Endothelial cell of umbilical vein (primary cell): ENCODE data around the gene SPTLC3. TPM values are rescaled to one million over a fixed set of nuclear protein-coding genes. Genes with fewer than 3 reads are reported as not detected.

Source experiments
- BruUV-seq: library from RNA; stranded (reverse); fragments of 400-500 nt; replicated peaks from 2 replicates; lab custom pipeline; 2021; lab: Mats Ljungman, UMichigan
- CTCF ChIA-PET: fragments of 300-600, 350-600 bp; sonication (Branson Sonifier 250); formaldehyde crosslinking; loops from one replicate; lab custom pipeline; 2021; ENCODE audit warnings: antibody characterized with exemption, inconsistent platforms; lab: Charles Lee
- POLR2A ChIA-PET: fragments of 300-600, 350-600 bp; sonication (Branson Sonifier 250); formaldehyde crosslinking; loops from one replicate; lab custom pipeline; 2021; ENCODE audit warnings: antibody characterized with exemption, inconsistent platforms; lab: Charles Lee
- DNase-seq: peaks from one replicate; pipeline ENCODE4 v3.0.0-alpha.2; 2011; ENCODE audit warnings: low read depth, low spot score
- FAIRE-seq: peaks from 2 replicates; lab custom pipeline; 2011; peaks lifted over from hg19 to GRCh38; lab: Jason Lieb, UNC
- H2AFZ ChIP-seq: 2 replicates; pipeline ENCODE4 v1.6.0; 2012; ENCODE audit warnings: low read depth, low read length, control low read depth, inconsistent platforms
- H3K27ac ChIP-seq: 2 replicates; pipeline ENCODE4 v1.5.1; 2011; ENCODE audit warnings: low read depth, mild to moderate bottlenecking, control low read depth, low read length, moderate library complexity; ENCODE audit not compliant: insufficient read depth
- H3K27me3 ChIP-seq, 2 experiments: 2 replicates each; pipeline versions ENCODE4 v1.6.0 to v1.6.1; 2011; ENCODE audit warnings: low read length in 2 of 2, mixed read lengths in 1 of 2; ENCODE audit not compliant: control insufficient read depth in 2 of 2, insufficient read depth in 2 of 2
- H3K36me3 ChIP-seq, 2 experiments: 2 replicates in 1 of 2; 3 replicates in 1 of 2; pipeline ENCODE4 v1.5.1; 2011; ENCODE audit warnings: low read length in 2 of 2, mild to moderate bottlenecking in 1 of 2, moderate library complexity in 1 of 2; ENCODE audit not compliant: control insufficient read depth in 2 of 2, insufficient read depth in 2 of 2; ENCODE audit errors: extremely low read depth in 1 of 2
- H3K4me1 ChIP-seq: 3 replicates; pipeline ENCODE4 v1.5.1; 2011; ENCODE audit warnings: mild to moderate bottlenecking, low read length; ENCODE audit not compliant: control insufficient read depth, insufficient read depth; ENCODE audit errors: extremely low read depth
- H3K4me2 ChIP-seq: 2 replicates; pipeline ENCODE4 v1.6.1; 2011; ENCODE audit warnings: low read length, control low read depth, mixed read lengths; ENCODE audit not compliant: insufficient read depth
- H3K4me3 ChIP-seq, 3 experiments: fragments of 200-600 bp in 1 of 3; sonication (generic), shearing (Covaris generic) in 1 of 3; replicated peaks in 1 of 3; 2 replicates each; pipeline ENCODE4 v1.5.1; 2011 to 2016; ENCODE audit warnings: control low read depth in 3 of 3, low read length in 3 of 3, mild to moderate bottlenecking in 2 of 3, inconsistent platforms in 1 of 3, low read depth in 1 of 3, moderate library complexity in 1 of 3; ENCODE audit not compliant: insufficient read depth in 1 of 3
- H3K79me2 ChIP-seq: 2 replicates; pipeline ENCODE4 v1.6.0; 2012; ENCODE audit warnings: low read length, inconsistent platforms; ENCODE audit not compliant: control insufficient read depth, insufficient read depth
- H3K9ac ChIP-seq: replicated peaks from 2 replicates; pipeline ENCODE3; 2011; ENCODE audit warnings: low read length, control low read depth; ENCODE audit not compliant: insufficient read depth; ENCODE audit errors: extremely low read depth
- H3K9me1 ChIP-seq: replicated peaks from 3 replicates; pipeline ENCODE4 v1.6.0; 2011; ENCODE audit warnings: mild to moderate bottlenecking, low read length; ENCODE audit not compliant: control insufficient read depth, insufficient read depth; ENCODE audit errors: extremely low read depth
- H3K9me3 ChIP-seq: replicated peaks from 2 replicates; pipeline ENCODE4 v1.5.1; 2012; ENCODE audit warnings: low read length, inconsistent platforms; ENCODE audit not compliant: control insufficient read depth, insufficient read depth
- H4K20me1 ChIP-seq: replicated peaks from 2 replicates; pipeline ENCODE3; 2011; ENCODE audit warnings: mild to moderate bottlenecking, low read length; ENCODE audit not compliant: control insufficient read depth, insufficient read depth; ENCODE audit errors: extremely low read depth
- CTCF ChIP-seq, 2 donors: IDR thresholded peaks; 1 replicate in 1 of 2; 2 replicates in 1 of 2; pipeline ENCODE4 v1.5.1; 2011; ENCODE audit warnings: low read length in 2 of 2, mild to moderate bottlenecking in 2 of 2, moderate library complexity in 2 of 2, control low read depth in 1 of 2, inconsistent platforms in 1 of 2, low read depth in 1 of 2; ENCODE audit not compliant: insufficient read depth in 1 of 2; ENCODE audit errors: extremely low read depth in 1 of 2
- EZH2 ChIP-seq: IDR thresholded peaks from 2 replicates; pipeline ENCODE4 v1.6.1; 2012; ENCODE audit warnings: borderline replicate concordance, low read depth, mild to moderate bottlenecking, moderate library complexity, low read length, inconsistent platforms; ENCODE audit not compliant: severe bottlenecking
- FOS ChIP-seq: IDR thresholded peaks from 2 replicates; pipeline ENCODE4 v1.6.1; 2011; ENCODE audit warnings: mild to moderate bottlenecking, low read length, moderate library complexity, borderline replicate concordance; ENCODE audit not compliant: insufficient read depth
- GATA2 ChIP-seq: IDR thresholded peaks from 2 replicates; pipeline ENCODE4 v1.7.0; 2011; ENCODE audit warnings: low read depth, mild to moderate bottlenecking, moderate library complexity, mixed read lengths, low read length; ENCODE audit not compliant: insufficient read length, insufficient read depth
- JUN ChIP-seq: IDR thresholded peaks from 2 replicates; pipeline ENCODE4 v1.6.1; 2011; ENCODE audit warnings: borderline replicate concordance, low read depth; ENCODE audit not compliant: insufficient read length, insufficient read depth
- MAX ChIP-seq: IDR thresholded peaks from 2 replicates; pipeline ENCODE4 v1.6.1; 2011; ENCODE audit not compliant: insufficient read depth, insufficient read length
- MYC ChIP-seq: IDR thresholded peaks from one replicate; pipeline ENCODE4 v1.6.1; 2011; ENCODE audit warnings: mild to moderate bottlenecking, low read depth, low read length
- POLR2A ChIP-seq: IDR thresholded peaks from 2 replicates; pipeline ENCODE4 v1.6.1; 2012; ENCODE audit warnings: low read depth, mild to moderate bottlenecking, control low read depth, low read length
- POLR2AphosphoS5 ChIP-seq: IDR thresholded peaks from 2 replicates; pipeline ENCODE4 v1.6.1; 2012; ENCODE audit warnings: low read depth, mild to moderate bottlenecking, control low read depth, low read length, moderate library complexity; ENCODE audit not compliant: insufficient read depth
- dilution Hi-C: fragments of 300-500 bp; cut with MboI; formaldehyde crosslinking; loops from one replicate; pipeline ENCODE4 v1.15.0; 2019; ENCODE audit warnings: low sequenced_read_pairs; ENCODE audit not compliant: extremely low pct_ligation_motif_present
- intact Hi-C: fragments of 100-400 bp; cut with micrococcal nuclease; formaldehyde crosslinking; loops from one replicate; pipeline ENCODE4 v1.10.0; 2022
- polyA plus RNA-seq, 4 experiments: library from polyadenylated mRNA; depleted of rRNA in 3 of 4; stranded (reverse) in 3 of 4; unstranded in 1 of 4; fragments of >200 nt; gene quantifications; 2 replicates each; pipeline versions ENCODE4 v1.2.1 to v1.2.3, GENCODE V29; 2011 to 2012; ENCODE audit warnings: missing spikeins in 1 of 4
- total RNA-seq: library from RNA; stranded (reverse); gene quantifications from 2 replicates; pipeline ENCODE4 v1.2.3, GENCODE V29; 2021

The SPTLC3 gene
- total and polyA plus RNA-seq, 2 donors (not counting 3 experiments of a cell fraction or from before 2014, with no cell fraction given) = 0.29 to 0.35 TPM

- no peaks in the 10 kb centered on the region for H3K9me3 ChIP-seq
- H3K79me2 ChIP-seq = no peaks in the 10 kb centered on the region
- no peaks in the 10 kb centered on the region for H3K4me1 ChIP-seq
- BruUV-seq = no TSS peak
- dilution Hi-C loops (no loop called here), intact Hi-C loops (no loop called here)
- no peak overlapping the region for H3K27ac ChIP-seq
- H3K9ac ChIP-seq = no peak overlapping the region
- H2AFZ ChIP-seq = no peak overlapping the region
- H3K36me3 ChIP-seq = no peaks in the 10 kb centered on the region
- POLR2A ChIA-PET = no interaction called here
- FAIRE-seq = no peak
- no peak overlapping the region for H3K4me2 ChIP-seq
- peaks cover 0 to 6% of the 10 kb centered on the region in 2 experiments for H3K27me3 ChIP-seq
- CTCF ChIA-PET = no interaction called here
- H3K4me3 ChIP-seq = no peak overlapping the region
- no peaks in the 10 kb centered on the region for H4K20me1 ChIP-seq
- no peak for TF ChIP-seq EZH2
- no peak for TF ChIP-seq MYC
- TF ChIP-seq GATA2 = no peak
- no peak for TF ChIP-seq MAX
- TF ChIP-seq POLR2AphosphoS5 = no peak
- TF ChIP-seq FOS = no peak
- no peak for TF ChIP-seq JUN
- H3K9me1 ChIP-seq = no peaks in the 10 kb centered on the region
- DNase-seq = no peak
Observed at GRCh38 chr20:13002251-13002650, 6.5 kb upstream of the SPTLC3 start.

GRCh38 chr20:13006825-13007224, 1.9 kb upstream of the SPTLC3 start:
- H3K79me2 ChIP-seq = no peaks in the 10 kb centered on the region
- H3K9me1 ChIP-seq = no peaks in the 10 kb centered on the region
- no TSS peak for BruUV-seq
- DNase-seq = no peak
- H3K9me3 ChIP-seq = no peaks in the 10 kb centered on the region
- no peak overlapping the region for H3K27ac ChIP-seq
- no peak overlapping the region for H2AFZ ChIP-seq
- CTCF ChIA-PET = no interaction called here
- intact Hi-C loops (no loop called here), dilution Hi-C loops (no loop called here)
- no peak overlapping the region for H3K4me3 ChIP-seq
- H3K36me3 ChIP-seq = no peaks in the 10 kb centered on the region
- no peaks in the 10 kb centered on the region for H4K20me1 ChIP-seq
- POLR2A ChIA-PET = no interaction called here
- no peaks in the 10 kb centered on the region for H3K4me1 ChIP-seq
- H3K27me3 ChIP-seq = peaks cover 4 to 12% of the 10 kb centered on the region in 2 experiments
- FAIRE-seq = no peak
- TF ChIP-seq POLR2A (no peak), CTCF (IDR thresholded peaks at IDR 0.05; ENCODE audit: extremely low read depth in 1 of 2, insufficient read depth in 1 of 2, low read depth in 1 of 2, low read length in 2 of 2) (no peak), MYC (no peak), MAX (no peak), JUN (no peak), FOS (no peak), POLR2AphosphoS5 (no peak), EZH2 (no peak), GATA2 (no peak)
- no peak overlapping the region for H3K4me2 ChIP-seq
- no peak overlapping the region for H3K9ac ChIP-seq
